HUES6 (cell line): Measurements from ENCODE around the gene ACTR2.

Source experiments
- H3K27ac ChIP-seq: 2 replicates; pipeline ENCODE4 v1.7.0; 2013; ENCODE audit warnings: low read depth, mild to moderate bottlenecking, low read length, inconsistent platforms
- H3K27me3 ChIP-seq: 2 replicates; pipeline ENCODE4 v1.6.1; 2013; ENCODE audit warnings: low read length; ENCODE audit not compliant: control insufficient read depth, insufficient read depth
- H3K36me3 ChIP-seq: 2 replicates; pipeline ENCODE4 v1.6.1; 2013; ENCODE audit warnings: low read length; ENCODE audit not compliant: control insufficient read depth, insufficient read depth
- H3K4me1 ChIP-seq: 2 replicates; pipeline ENCODE4 v1.6.1; 2013; ENCODE audit warnings: low read length; ENCODE audit not compliant: control insufficient read depth, insufficient read depth
- H3K4me3 ChIP-seq: 2 replicates; pipeline ENCODE4 v1.5.1; 2013; ENCODE audit warnings: low read depth, low read length
- H3K9ac ChIP-seq: one replicate; pipeline ENCODE4 v1.6.1; 2013; ENCODE audit warnings: mild to moderate bottlenecking, low read length
- H3K9me3 ChIP-seq: 2 replicates; pipeline ENCODE4 v1.6.1; 2013; ENCODE audit warnings: low read depth, low read length; ENCODE audit not compliant: control insufficient read depth, insufficient read depth

Gene ACTR2

DNA sequence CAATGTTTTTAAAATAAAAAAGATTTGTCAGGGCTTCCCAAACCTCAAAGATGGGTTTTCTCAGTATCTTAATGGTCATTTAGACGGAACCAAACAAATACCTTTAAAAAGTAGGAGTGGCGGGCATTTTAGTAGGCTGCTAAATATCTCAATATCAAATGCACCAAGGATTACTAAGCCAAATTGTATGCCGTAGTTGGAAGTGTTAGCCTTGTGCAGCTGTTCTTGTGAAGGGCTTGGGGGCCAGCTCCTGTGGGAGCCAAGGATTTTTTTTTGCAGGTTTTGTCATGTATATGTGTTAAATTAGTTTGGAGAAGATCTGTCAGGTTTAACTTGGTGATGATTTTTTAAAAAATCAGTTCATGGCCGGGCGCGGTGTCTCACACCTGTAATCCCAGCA lies 52.1 kb downstream of the ACTR2 start:
- H3K27me3 ChIP-seq, result peaks cover 90% of the 10 kb centered on the region
- H3K27ac ChIP-seq, result no peak overlapping the region
- H3K4me1 ChIP-seq, result peaks cover 7% of the 10 kb centered on the region; the same call in 1 of the 2 replicates
- no peak overlapping the region for H3K9ac ChIP-seq
- no peaks in the 10 kb centered on the region for H3K9me3 ChIP-seq
- no peaks in the 10 kb centered on the region for H3K36me3 ChIP-seq
- no peak overlapping the region for H3K4me3 ChIP-seq

DNA sequence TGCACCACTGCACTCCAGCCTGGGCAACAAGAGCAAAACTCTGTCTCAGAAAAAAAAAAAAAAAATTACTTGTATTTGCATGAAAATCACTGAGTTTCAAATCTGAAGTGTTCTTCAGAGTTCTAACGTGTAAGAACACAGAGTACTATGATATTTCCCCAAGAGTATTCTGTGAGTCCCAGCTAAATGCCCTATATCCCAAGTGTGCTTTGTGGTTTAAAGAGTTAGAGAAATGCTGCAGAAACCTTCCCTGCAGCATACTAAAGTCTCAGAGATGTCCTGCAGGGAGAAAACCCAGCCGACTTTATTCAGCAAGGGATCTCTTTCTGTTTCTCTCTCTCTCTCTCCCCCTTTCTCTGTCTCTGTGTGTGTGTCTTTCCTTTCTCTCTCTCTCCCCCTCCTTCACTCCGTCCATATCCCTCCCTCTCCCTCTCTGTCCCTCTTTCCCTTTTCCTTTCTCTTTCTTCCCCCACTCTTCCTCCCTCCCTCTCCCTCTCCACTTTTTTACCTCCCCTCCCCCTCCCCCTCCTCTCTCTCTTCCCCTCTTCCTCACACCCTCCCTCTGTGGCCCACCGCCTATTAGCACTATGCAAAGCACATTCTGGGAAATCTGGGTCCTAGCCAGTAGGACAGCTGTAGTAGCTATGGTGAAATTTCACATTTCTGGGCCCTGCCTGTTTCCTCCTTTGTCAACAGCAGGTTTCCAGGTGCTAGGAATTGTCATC lies 54.2 kb downstream of the ACTR2 start:
- Histone ChIP-seq H3K4me1 (no peaks in the 10 kb centered on the region; the same call in 1 of the 2 replicates), H3K36me3 (no peaks in the 10 kb centered on the region), H3K27me3 (peaks cover 75% of the 10 kb centered on the region), H3K4me3 (no peak overlapping the region), H3K9ac (no peak overlapping the region), H3K27ac (no peak overlapping the region), H3K9me3 (no peaks in the 10 kb centered on the region)

- H3K9me3 ChIP-seq, result no peaks in the 10 kb centered on the region
- H3K27ac ChIP-seq, result no peak overlapping the region
- H3K4me3 ChIP-seq, result no peak overlapping the region
- no peak overlapping the region for H3K9ac ChIP-seq
- H3K4me1 ChIP-seq, result no peaks in the 10 kb centered on the region; the same call in 1 of the 2 replicates
- peaks cover 67% of the 10 kb centered on the region for H3K27me3 ChIP-seq
- H3K36me3 ChIP-seq, result no peaks in the 10 kb centered on the region
Measured at GRCh38 chr2:65282477-65283053, 54.9 kb downstream of the ACTR2 start.

DNA sequence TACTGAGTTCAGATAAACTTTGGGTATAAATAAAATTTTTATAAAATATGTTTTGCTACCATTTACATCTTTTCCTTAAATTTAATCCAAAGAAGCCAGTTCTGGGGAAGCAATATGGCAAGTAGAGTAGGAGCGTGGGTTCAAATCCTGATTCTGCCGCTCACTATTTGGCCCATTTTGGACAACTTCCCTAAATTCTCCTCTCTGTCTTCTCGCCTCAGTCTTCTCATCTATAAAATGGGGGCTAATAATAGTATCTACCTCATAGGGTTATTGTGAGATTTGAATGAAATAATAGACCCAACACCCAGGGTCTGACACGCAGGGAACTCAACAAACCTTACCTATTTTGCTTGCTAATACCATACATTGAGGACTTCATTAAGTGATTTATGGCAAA lies 59.7 kb downstream of the ACTR2 start:
- no peak overlapping the region for H3K4me3 ChIP-seq
- H3K27ac ChIP-seq, result no peak overlapping the region
- peaks cover 21% of the 10 kb centered on the region for H3K27me3 ChIP-seq
- H3K4me1 ChIP-seq, result no peaks in the 10 kb centered on the region; the same call in 1 of the 2 replicates
- no peak overlapping the region for H3K9ac ChIP-seq
- no peaks in the 10 kb centered on the region for H3K9me3 ChIP-seq
- H3K36me3 ChIP-seq, result no peaks in the 10 kb centered on the region

GRCh38 chr2:65291216-65292105 lies 63.8 kb downstream of the ACTR2 start:
- H3K36me3 ChIP-seq, result no peaks in the 10 kb centered on the region
- H3K27ac ChIP-seq, result no peak overlapping the region
- H3K9ac ChIP-seq, result no peak overlapping the region
- no peak overlapping the region for H3K4me3 ChIP-seq
- H3K27me3 ChIP-seq, result no peaks in the 10 kb centered on the region; the same call in 1 of the 2 replicates
- no peaks in the 10 kb centered on the region for H3K9me3 ChIP-seq
- peaks cover 14% of the 10 kb centered on the region; the same call in 1 of the 2 replicates for H3K4me1 ChIP-seq

DNA sequence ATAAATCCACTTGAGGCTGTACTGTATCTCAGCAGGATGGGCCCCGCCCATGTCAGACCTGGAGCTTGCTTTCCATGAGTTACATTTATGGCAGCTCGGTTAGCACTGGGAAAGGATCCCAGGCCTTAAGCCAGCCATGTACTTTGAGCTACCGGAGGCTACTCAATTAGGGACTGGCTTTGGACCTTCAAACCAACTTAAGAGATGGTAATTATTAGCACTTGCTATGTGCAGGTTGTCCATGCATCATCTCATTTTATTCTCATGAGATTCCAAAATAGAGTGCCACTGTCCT lies 64.4 kb downstream of the ACTR2 start:
- H3K27ac ChIP-seq, result no peak overlapping the region
- H3K27me3 ChIP-seq, result no peaks in the 10 kb centered on the region; the same call in 1 of the 2 replicates
- H3K4me3 ChIP-seq, result no peak overlapping the region
- H3K9me3 ChIP-seq, result no peaks in the 10 kb centered on the region
- no peaks in the 10 kb centered on the region for H3K36me3 ChIP-seq
- no peak overlapping the region for H3K9ac ChIP-seq
- H3K4me1 ChIP-seq, result peaks cover 14% of the 10 kb centered on the region; the same call in 1 of the 2 replicates

- Histone ChIP-seq H3K4me3 (no peak overlapping the region), H3K27me3 (no peaks in the 10 kb centered on the region; the same call in 1 of the 2 replicates), H3K27ac (no peak overlapping the region), H3K9ac (no peak overlapping the region), H3K9me3 (no peaks in the 10 kb centered on the region), H3K36me3 (no peaks in the 10 kb centered on the region), H3K4me1 (peaks cover 14% of the 10 kb centered on the region; the same call in 1 of the 2 replicates)
Measured at GRCh38 chr2:65292461-65293011, 64.9 kb downstream of the ACTR2 start.

DNA sequence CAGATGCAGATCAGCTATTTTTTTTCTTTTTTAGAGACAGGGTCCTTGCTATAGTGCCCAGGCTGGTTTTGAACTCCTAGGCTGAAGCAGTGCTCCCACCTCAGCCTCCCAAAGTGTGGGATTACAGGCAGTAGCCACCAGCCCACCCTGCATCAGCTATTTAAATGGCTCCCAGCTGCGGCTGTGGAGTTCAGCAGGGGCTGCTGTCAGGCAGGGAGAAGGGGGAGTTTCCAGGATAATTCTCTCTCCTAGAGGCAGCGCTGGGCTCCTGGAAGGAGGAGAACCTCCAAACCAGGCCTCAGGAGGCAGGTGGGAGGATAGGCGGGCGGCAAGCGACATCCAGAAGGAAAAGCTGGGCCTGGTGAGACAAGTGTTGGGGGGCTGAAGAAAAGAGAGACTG lies 65.7 kb downstream of the ACTR2 start:
- no peaks in the 10 kb centered on the region; the same call in 1 of the 2 replicates for H3K27me3 ChIP-seq
- H3K4me3 ChIP-seq, result no peak overlapping the region
- peaks cover 14% of the 10 kb centered on the region; the same call in 1 of the 2 replicates for H3K4me1 ChIP-seq
- no peak overlapping the region for H3K9ac ChIP-seq
- no peak overlapping the region for H3K27ac ChIP-seq
- no peaks in the 10 kb centered on the region for H3K36me3 ChIP-seq
- H3K9me3 ChIP-seq, result no peaks in the 10 kb centered on the region

DNA sequence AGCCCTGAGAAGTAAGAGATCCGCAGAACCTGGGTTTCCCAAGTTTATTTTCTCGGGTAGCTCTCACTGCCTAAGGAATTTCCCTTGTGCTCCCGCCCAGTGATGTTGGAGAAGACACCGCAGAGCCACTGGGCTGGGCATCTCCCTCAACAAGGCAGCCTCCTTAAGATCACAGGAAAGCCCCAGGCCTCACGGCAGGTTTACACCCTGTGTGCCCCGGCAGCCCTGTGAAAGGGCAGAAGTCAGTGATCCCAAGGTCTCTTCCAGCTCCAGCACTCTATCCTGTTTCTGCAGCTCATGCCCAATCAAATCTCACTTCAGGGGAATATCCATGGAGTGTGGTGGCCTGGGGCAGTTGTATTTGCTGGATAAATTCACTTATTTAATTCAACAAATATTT lies 66.5 kb downstream of the ACTR2 start:
- no peaks in the 10 kb centered on the region for H3K9me3 ChIP-seq
- no peak overlapping the region for H3K9ac ChIP-seq
- H3K4me3 ChIP-seq, result no peak overlapping the region
- H3K36me3 ChIP-seq, result no peaks in the 10 kb centered on the region
- H3K4me1 ChIP-seq, result peaks cover 14% of the 10 kb centered on the region; the same call in 1 of the 2 replicates
- H3K27ac ChIP-seq, result no peak overlapping the region
- H3K27me3 ChIP-seq, result no peaks in the 10 kb centered on the region

DNA sequence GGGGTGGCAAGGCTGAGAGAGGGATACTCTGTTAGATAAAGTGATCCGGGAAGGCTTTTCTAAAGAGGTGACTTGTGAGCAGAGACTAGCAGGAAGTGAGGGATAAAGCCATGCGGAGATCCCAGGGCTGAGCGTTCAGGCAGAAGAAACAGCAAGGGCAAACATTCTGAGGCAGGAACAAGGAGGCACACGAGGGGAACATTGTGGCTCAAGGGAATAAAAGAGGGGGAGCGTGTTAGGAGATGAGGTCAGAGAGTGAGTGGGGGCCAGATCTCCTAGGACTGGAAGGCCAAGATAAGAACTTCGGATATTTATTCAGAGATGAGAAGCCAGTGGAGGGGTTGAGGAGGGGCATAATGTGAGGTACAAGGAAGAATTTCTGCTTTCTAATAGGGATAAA lies 67.1 kb downstream of the ACTR2 start:
- Histone ChIP-seq H3K9me3 (no peaks in the 10 kb centered on the region), H3K27ac (no peak overlapping the region), H3K9ac (no peak overlapping the region)

More for the DNA sequence above, 67.1 kb downstream of the ACTR2 start:
- Histone ChIP-seq H3K4me3 (no peak overlapping the region), H3K36me3 (no peaks in the 10 kb centered on the region), H3K27me3 (no peaks in the 10 kb centered on the region), H3K4me1 (peaks cover 14% of the 10 kb centered on the region; the same call in 1 of the 2 replicates)
